CD8-positive, alpha-beta memory T cell (primary cell): Measurements from ENCODE around the gene MARCHF9. TPM values are rescaled to one million over a fixed set of nuclear protein-coding genes. Genes with fewer than 3 reads are reported as not detected.

Experiments
- CTCF ChIA-PET: fragments of 350-600 bp; sonication (Branson Sonifier 250); formaldehyde crosslinking; loops from one replicate; lab custom pipeline; 2021; ENCODE audit warnings: antibody characterized with exemption; lab: Charles Lee
- POLR2A ChIA-PET: fragments of 350-600 bp; sonication (Branson Sonifier 250); formaldehyde crosslinking; loops from one replicate; lab custom pipeline; 2021; ENCODE audit warnings: antibody characterized with exemption; lab: Charles Lee
- DNase-seq, 5 donors: peaks; one replicate each; pipeline versions ENCODE4 v3.0.0 to v3.0.0-alpha.2; 2020 to 2022; ENCODE audit warnings: mixed read lengths in 1 of 5
- H3K27ac ChIP-seq: one replicate; pipeline ENCODE4 v1.7.0; 2013; ENCODE audit warnings: low read depth, mild to moderate bottlenecking, low read length, moderate library complexity
- H3K27me3 ChIP-seq: 2 replicates; pipeline ENCODE4 v1.7.0; 2013; ENCODE audit warnings: low read length, mild to moderate bottlenecking; ENCODE audit not compliant: insufficient read depth, poor library complexity, severe bottlenecking
- H3K36me3 ChIP-seq: 2 replicates; pipeline ENCODE4 v1.7.0; 2013; ENCODE audit warnings: mild to moderate bottlenecking, low read length, moderate library complexity; ENCODE audit not compliant: insufficient read depth
- H3K4me1 ChIP-seq: 2 replicates; pipeline ENCODE4 v1.7.0; 2013; ENCODE audit warnings: mild to moderate bottlenecking, low read length, moderate library complexity; ENCODE audit not compliant: insufficient read depth
- H3K4me3 ChIP-seq: 2 replicates; pipeline ENCODE4 v1.7.0; 2013; ENCODE audit warnings: mild to moderate bottlenecking, low read length
- H3K9me3 ChIP-seq: 2 replicates; pipeline ENCODE4 v1.7.0; 2013; ENCODE audit warnings: mild to moderate bottlenecking, low read length
- H3K27ac Mint-ChIP-seq, 8 donors: one replicate each; pipeline ENCODE4 v1.8.0; 2020 to 2021; ENCODE audit warnings: mixed read lengths in 8 of 8, mild to moderate bottlenecking in 6 of 8, inconsistent platforms in 3 of 8, moderate library complexity in 3 of 8
- H3K27me3 Mint-ChIP-seq, 2 donors: one replicate each; pipeline ENCODE4 v1.8.0; 2020 to 2021; ENCODE audit warnings: mixed read lengths in 2 of 2, mild to moderate bottlenecking in 1 of 2, moderate library complexity in 1 of 2
- H3K36me3 Mint-ChIP-seq, 3 donors: one replicate each; pipeline ENCODE4 v1.8.0; 2020 to 2021; ENCODE audit warnings: mixed read lengths in 3 of 3, inconsistent platforms in 1 of 3, mild to moderate bottlenecking in 1 of 3
- H3K4me1 Mint-ChIP-seq, 3 donors: one replicate each; pipeline ENCODE4 v1.8.0; 2020 to 2021; ENCODE audit warnings: mixed read lengths in 3 of 3, inconsistent platforms in 1 of 3, mild to moderate bottlenecking in 1 of 3
- H3K4me3 Mint-ChIP-seq, 7 donors: one replicate each; pipeline ENCODE4 v1.8.0; 2020 to 2021; ENCODE audit warnings: mixed read lengths in 7 of 7, mild to moderate bottlenecking in 6 of 7, moderate library complexity in 4 of 7, inconsistent platforms in 2 of 7
- H3K9me3 Mint-ChIP-seq, 5 donors: one replicate each; pipeline ENCODE4 v1.8.0; 2020 to 2022; ENCODE audit warnings: mixed read lengths in 5 of 5, mild to moderate bottlenecking in 3 of 5, moderate library complexity in 2 of 5, inconsistent platforms in 1 of 5
- polyA plus RNA-seq: library from polyadenylated mRNA; unstranded; fragments of 300-500 nt; fragmentation: Illumina TruSeq; gene quantifications from one replicate; pipeline ENCODE4 v1.2.3, GENCODE V29; 2021
- total RNA-seq, 2 experiments: library from RNA; stranded (reverse); gene quantifications; one replicate each; pipeline ENCODE4 v1.2.3, GENCODE V29; 2021

The MARCHF9 gene
- total and polyA plus RNA-seq, 3 experiments from 2014 or later, result 5.7 to 27.2 (median 26.3) TPM

- H3K9me3 ChIP-seq, result no peaks in the 10 kb centered on the region
- ChIA-PET POLR2A (no interaction called here), CTCF (no interaction called here)
- peaks cover 13 to 92% (median 18%) of the 10 kb centered on the region in 3 donors for H3K36me3 Mint-ChIP-seq
- no peaks in the 10 kb centered on the region for H3K27me3 ChIP-seq
- peak in 1 of 5 donors; percentile 22 for DNase-seq
- peak overlapping the region in 5 of 8 donors; percentile 36 to 90 (median 78) for H3K27ac Mint-ChIP-seq
- no peak overlapping the region for H3K4me3 ChIP-seq
- H3K27me3 Mint-ChIP-seq, result peaks cover 0 to 2% of the 10 kb centered on the region in 2 donors
- peaks cover 66% of the 10 kb centered on the region for H3K36me3 ChIP-seq
- H3K27ac ChIP-seq, result no peak overlapping the region
- no peaks in the 10 kb centered on the region for H3K9me3 Mint-ChIP-seq
- no peaks in the 10 kb centered on the region for H3K4me1 ChIP-seq
- peaks cover 16 to 23% (median 16%) of the 10 kb centered on the region in 3 donors for H3K4me1 Mint-ChIP-seq
- peak overlapping the region in 1 of 7 donors; percentile 36 for H3K4me3 Mint-ChIP-seq
These were observed 22.6 kb upstream of the MARCHF9 start for GRCh38 chr12:57732270-57732669.

GRCh38 chr12:57732726-57733593 is 21.9 kb upstream of the MARCHF9 start:
- Mint-ChIP-seq H3K27ac (peak overlapping the region in 6 of 8 donors; percentile 54 to 96 (median 82)), H3K4me3 (no peak overlapping the region), H3K27me3 (peaks cover 0 to 2% of the 10 kb centered on the region in 2 donors), H3K9me3 (no peaks in the 10 kb centered on the region), H3K36me3 (peaks cover 13 to 85% (median 16%) of the 10 kb centered on the region in 3 donors), H3K4me1 (peaks cover 16 to 23% (median 16%) of the 10 kb centered on the region in 3 donors)
- H3K4me1 ChIP-seq, result no peaks in the 10 kb centered on the region
- DNase-seq, result peak in 1 of 5 donors; percentile 20
- ChIA-PET POLR2A (no interaction called here), CTCF (no interaction called here)
- H3K36me3 ChIP-seq, result peaks cover 62% of the 10 kb centered on the region
- no peaks in the 10 kb centered on the region for H3K9me3 ChIP-seq
- H3K27me3 ChIP-seq, result no peaks in the 10 kb centered on the region
- no peak overlapping the region for H3K27ac ChIP-seq
- H3K4me3 ChIP-seq, result no peak overlapping the region

GRCh38 chr12:57733928-57734327 is 21.0 kb upstream of the MARCHF9 start:
- Mint-ChIP-seq H3K4me3 (no peak overlapping the region), H3K27me3 (peaks cover 0 to 2% of the 10 kb centered on the region in 2 donors), H3K27ac (peak overlapping the region in 7 of 8 donors; percentile 26 to 93 (median 66)), H3K9me3 (no peaks in the 10 kb centered on the region), H3K36me3 (peaks cover 7 to 78% (median 12%) of the 10 kb centered on the region in 3 donors), H3K4me1 (peaks cover 17 to 25% (median 17%) of the 10 kb centered on the region in 3 donors)
- CTCF ChIA-PET, result no interaction called here
- Histone ChIP-seq H3K4me3 (no peak overlapping the region), H3K4me1 (peaks cover 3% of the 10 kb centered on the region), H3K27me3 (no peaks in the 10 kb centered on the region), H3K36me3 (peaks cover 60% of the 10 kb centered on the region), H3K27ac (no peak overlapping the region), H3K9me3 (no peaks in the 10 kb centered on the region)
- POLR2A ChIA-PET, result no interaction called here
- DNase-seq, result peak in 1 of 5 donors; percentile 37

GRCh38 chr12:57734591-57734990 is 20.3 kb upstream of the MARCHF9 start:
- ChIA-PET CTCF (interaction anchor here (1.2 kb wide), 1 partner anchor 25 kb away, joined by 4 read pairs; no protein-coding TSS in a partner anchor), POLR2A (no interaction called here)
- H3K4me3 Mint-ChIP-seq, result peak overlapping the region in 1 of 7 donors; percentile 80
- Histone ChIP-seq H3K27me3 (no peaks in the 10 kb centered on the region), H3K4me1 (peaks cover 10% of the 10 kb centered on the region), H3K4me3 (no peak overlapping the region), H3K27ac (no peak overlapping the region), H3K36me3 (peaks cover 59% of the 10 kb centered on the region), H3K9me3 (no peaks in the 10 kb centered on the region)
- H3K27me3 Mint-ChIP-seq, result peaks cover 0 to 2% of the 10 kb centered on the region in 2 donors
- H3K27ac Mint-ChIP-seq, result peak overlapping the region in 7 of 8 donors; percentile 37 to 93 (median 84)
- peaks cover 12 to 79% (median 12%) of the 10 kb centered on the region in 3 donors for H3K36me3 Mint-ChIP-seq
- H3K9me3 Mint-ChIP-seq, result no peaks in the 10 kb centered on the region
- peaks cover 23 to 31% (median 24%) of the 10 kb centered on the region in 3 donors for H3K4me1 Mint-ChIP-seq
- DNase-seq, result no peak

DNA sequence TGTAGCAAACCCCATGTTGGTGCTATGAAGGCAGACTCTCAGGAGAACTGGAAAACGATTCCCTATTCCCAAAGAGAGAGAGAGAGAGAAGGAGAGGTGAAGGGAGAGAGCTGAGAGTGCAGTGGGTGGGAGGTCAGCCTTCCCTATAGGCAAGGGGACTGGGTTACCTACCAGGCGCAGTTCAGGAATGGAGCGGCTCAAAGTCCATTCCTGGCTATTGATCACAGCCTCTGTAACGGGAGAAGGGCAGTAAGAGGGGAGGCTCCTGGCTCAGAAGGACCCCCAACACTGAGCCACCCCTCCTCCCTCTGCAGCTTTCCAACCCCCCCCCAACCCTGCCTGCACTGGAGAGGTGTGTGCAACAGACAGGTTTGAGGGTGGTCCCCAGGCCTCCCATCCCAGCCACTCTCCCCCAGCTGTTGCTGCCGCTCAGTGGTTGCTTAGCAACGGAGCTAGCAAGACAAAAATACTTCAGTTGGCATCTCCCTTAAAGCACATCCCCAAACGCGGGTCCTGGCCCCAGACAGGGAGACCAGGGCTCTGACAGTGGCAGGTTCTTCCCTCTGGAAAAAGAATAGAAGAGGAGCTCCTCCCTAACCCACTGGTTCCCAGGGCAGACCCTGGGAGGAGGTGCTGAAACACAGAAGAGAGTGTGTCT is 19.6 kb upstream of the MARCHF9 start:
- H3K27me3 ChIP-seq, result no peaks in the 10 kb centered on the region
- POLR2A ChIA-PET, result interaction anchor here (0.5 kb wide), 1 partner anchor 478 kb away, joined by 4 read pairs; no protein-coding TSS in a partner anchor
- peaks cover 0 to 2% of the 10 kb centered on the region in 2 donors for H3K27me3 Mint-ChIP-seq
- H3K9me3 ChIP-seq, result no peaks in the 10 kb centered on the region
- H3K36me3 ChIP-seq, result peaks cover 52% of the 10 kb centered on the region
- H3K36me3 Mint-ChIP-seq, result peaks cover 12 to 77% (median 12%) of the 10 kb centered on the region in 3 donors
- no peaks in the 10 kb centered on the region for H3K9me3 Mint-ChIP-seq
- H3K27ac ChIP-seq, result no peak overlapping the region
- H3K4me1 Mint-ChIP-seq, result peaks cover 26 to 39% (median 30%) of the 10 kb centered on the region in 3 donors
- peak overlapping the region; percentile 37 to 93 (median 83) for H3K27ac Mint-ChIP-seq
- CTCF ChIA-PET, result interaction anchor here (1.0 to 1.4 kb wide), 3 partner anchors 9 to 24 kb away, joined by 3 to 4 read pairs (median 4); partner anchors contain the start of gene TSPAN31
- no peak overlapping the region for H3K4me3 ChIP-seq
- peaks cover 17% of the 10 kb centered on the region for H3K4me1 ChIP-seq
- H3K4me3 Mint-ChIP-seq, result peak overlapping the region in 2 of 7 donors; percentile 47 to 80
- peak in 1 of 5 donors; percentile 38 for DNase-seq

- Mint-ChIP-seq H3K27ac (peak overlapping the region in 7 of 8 donors; percentile 26 to 88 (median 70)), H3K4me3 (peak overlapping the region in 1 of 7 donors; percentile 47), H3K9me3 (no peaks in the 10 kb centered on the region), H3K4me1 (peaks cover 33 to 47% (median 38%) of the 10 kb centered on the region in 3 donors), H3K27me3 (peaks cover 0 to 4% of the 10 kb centered on the region in 2 donors), H3K36me3 (peaks cover 10 to 73% (median 12%) of the 10 kb centered on the region in 3 donors)
- H3K9me3 ChIP-seq, result no peaks in the 10 kb centered on the region
- no peak overlapping the region for H3K27ac ChIP-seq
- H3K36me3 ChIP-seq, result peaks cover 44% of the 10 kb centered on the region
- no peaks in the 10 kb centered on the region for H3K27me3 ChIP-seq
- DNase-seq, result peak in 1 of 5 donors; percentile 44
- CTCF ChIA-PET, result interaction anchor here (1.0 to 1.4 kb wide), 3 partner anchors 9 to 23 kb away, joined by 3 to 4 read pairs (median 4); partner anchors contain the start of gene TSPAN31
- POLR2A ChIA-PET, result interaction anchor here (0.5 to 0.9 kb wide), 2 partner anchors 11 to 479 kb away, joined by 4 to 10 read pairs; no protein-coding TSS in a partner anchor
- H3K4me1 ChIP-seq, result peaks cover 25% of the 10 kb centered on the region
- no peak overlapping the region for H3K4me3 ChIP-seq
These were observed 18.8 kb upstream of the MARCHF9 start for GRCh38 chr12:57735952-57736740.
